ENCODE results near the gene DEXI.
A peak's percentile ranks its signal among the peaks of the same experiment; 100 is the strongest.

Gene DEXI

GRCh38 chr16:10920726-10921427 is 21.4 kb downstream of the DEXI start:
- Histone ChIP-seq H3K36me3 (ENCODE audit: control insufficient read depth, low read depth, low read length) (no peaks in the 10 kb centered on the region), H3K27ac (ENCODE audit: low read length) (no peak overlapping the region)

DNA sequence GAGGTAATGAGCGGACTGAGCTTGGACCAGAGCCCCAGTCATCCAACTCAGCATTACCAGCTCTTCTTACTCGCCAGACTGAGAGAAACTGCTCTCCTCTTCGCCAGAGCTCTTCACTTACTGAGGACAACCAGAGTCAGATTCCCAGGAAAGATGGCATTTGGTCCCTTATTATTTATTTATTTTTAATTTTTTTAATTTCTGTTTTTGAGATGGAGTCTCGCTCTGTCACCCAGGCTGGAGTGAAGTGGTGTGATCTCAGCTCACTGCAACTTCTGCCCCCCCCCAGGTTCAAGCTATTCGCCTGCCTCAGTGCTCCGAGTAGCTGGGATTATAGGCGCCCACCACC is 23.3 kb downstream of the DEXI start:
- Histone ChIP-seq H3K9ac (ENCODE audit: low read length) (no peak overlapping the region), H3K27ac (ENCODE audit: low read length) (no peak overlapping the region), H3K4me3 (ENCODE audit: low read length) (no peak overlapping the region), H3K4me1 (ENCODE audit: control insufficient read depth, low read depth, low read length) (no peaks in the 10 kb centered on the region), H3K9me3 (ENCODE audit: control insufficient read depth, low read depth, low read length) (no peaks in the 10 kb centered on the region), H3K27me3 (ENCODE audit: control insufficient read depth, insufficient read depth, low read length) (no peaks in the 10 kb centered on the region), H3K36me3 (ENCODE audit: control insufficient read depth, low read depth, low read length) (no peaks in the 10 kb centered on the region)

More at GRCh38 chr16:10920726-10921427, 21.4 kb downstream of the DEXI start:
- Histone ChIP-seq H3K4me3 (ENCODE audit: low read length) (no peak overlapping the region), H3K27me3 (ENCODE audit: control insufficient read depth, insufficient read depth, low read length) (no peaks in the 10 kb centered on the region), H3K9me3 (ENCODE audit: control insufficient read depth, low read depth, low read length) (no peaks in the 10 kb centered on the region), H3K9ac (ENCODE audit: low read length) (no peak overlapping the region), H3K4me1 (ENCODE audit: control insufficient read depth, low read depth, low read length) (no peaks in the 10 kb centered on the region)

DNA sequence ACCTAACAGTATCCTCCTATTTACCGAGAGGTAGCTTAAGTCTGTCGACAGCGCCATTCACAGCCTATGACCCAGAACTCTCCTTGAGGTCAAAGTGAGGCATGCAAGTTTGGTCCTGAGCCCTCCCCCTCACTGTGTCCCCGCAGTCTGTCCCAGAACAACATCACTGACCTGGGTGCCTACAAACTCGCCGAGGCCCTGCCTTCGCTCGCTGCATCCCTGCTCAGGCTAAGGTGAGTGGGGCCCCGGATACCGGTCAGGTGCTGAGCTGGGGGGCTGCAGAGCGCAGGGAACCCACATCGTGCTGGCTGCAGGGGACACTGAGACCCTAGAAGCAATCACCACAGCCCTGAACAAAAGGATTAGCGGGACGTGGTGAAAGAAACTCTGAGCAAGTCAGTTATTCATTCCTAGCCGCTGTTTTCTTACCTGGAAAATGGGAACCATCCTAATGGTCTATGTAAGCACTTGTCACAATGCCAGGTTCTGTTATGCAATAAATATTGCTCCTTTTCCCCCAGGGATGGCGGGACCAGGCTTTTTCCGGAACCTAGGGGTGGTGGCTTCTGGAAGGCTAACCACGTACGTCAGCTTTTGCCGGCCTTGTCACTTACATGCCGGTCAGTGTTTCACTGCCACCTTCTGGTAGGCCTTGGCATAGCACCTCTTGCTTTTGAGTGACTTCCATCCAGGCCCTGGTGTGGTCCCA is 23.8 kb downstream of the DEXI start:
- H3K4me1 ChIP-seq (ENCODE audit: control insufficient read depth, low read depth, low read length): no peaks in the 10 kb centered on the region
- no peak overlapping the region for H3K27ac ChIP-seq (ENCODE audit: low read length)
- H3K9ac ChIP-seq (ENCODE audit: low read length): no peak overlapping the region
- peak overlapping the region; percentile 7 for H3K4me3 ChIP-seq (ENCODE audit: low read length)
- H3K36me3 ChIP-seq (ENCODE audit: control insufficient read depth, low read depth, low read length): no peaks in the 10 kb centered on the region
- no peaks in the 10 kb centered on the region for H3K9me3 ChIP-seq (ENCODE audit: control insufficient read depth, low read depth, low read length)
- H3K27me3 ChIP-seq (ENCODE audit: control insufficient read depth, insufficient read depth, low read length): no peaks in the 10 kb centered on the region

- no peak overlapping the region for H3K9ac ChIP-seq (ENCODE audit: low read length)
- H3K27me3 ChIP-seq (ENCODE audit: control insufficient read depth, insufficient read depth, low read length): no peaks in the 10 kb centered on the region
- no peaks in the 10 kb centered on the region for H3K9me3 ChIP-seq (ENCODE audit: control insufficient read depth, low read depth, low read length)
- H3K4me1 ChIP-seq (ENCODE audit: control insufficient read depth, low read depth, low read length): no peaks in the 10 kb centered on the region
- no peak overlapping the region for H3K4me3 ChIP-seq (ENCODE audit: low read length)
- no peak overlapping the region for H3K27ac ChIP-seq (ENCODE audit: low read length)
- H3K36me3 ChIP-seq (ENCODE audit: control insufficient read depth, low read depth, low read length): no peaks in the 10 kb centered on the region
These were observed 25.7 kb downstream of the DEXI start for GRCh38 chr16:10916534-10916933.

GRCh38 chr16:10911267-10911666 is 31.0 kb downstream of the DEXI start:
- Histone ChIP-seq H3K9me3 (ENCODE audit: control insufficient read depth, low read depth, low read length) (no peaks in the 10 kb centered on the region), H3K9ac (ENCODE audit: low read length) (no peak overlapping the region), H3K4me1 (ENCODE audit: control insufficient read depth, low read depth, low read length) (no peaks in the 10 kb centered on the region), H3K27ac (ENCODE audit: low read length) (no peak overlapping the region), H3K4me3 (ENCODE audit: low read length) (no peak overlapping the region), H3K36me3 (ENCODE audit: control insufficient read depth, low read depth, low read length) (no peaks in the 10 kb centered on the region), H3K27me3 (ENCODE audit: control insufficient read depth, insufficient read depth, low read length) (no peaks in the 10 kb centered on the region)

- no peak overlapping the region for H3K4me3 ChIP-seq (ENCODE audit: low read length)
- H3K9ac ChIP-seq (ENCODE audit: low read length): no peak overlapping the region
- no peaks in the 10 kb centered on the region for H3K36me3 ChIP-seq (ENCODE audit: control insufficient read depth, low read depth, low read length)
- H3K27ac ChIP-seq (ENCODE audit: low read length): no peak overlapping the region
- no peaks in the 10 kb centered on the region for H3K9me3 ChIP-seq (ENCODE audit: control insufficient read depth, low read depth, low read length)
- no peaks in the 10 kb centered on the region for H3K27me3 ChIP-seq (ENCODE audit: control insufficient read depth, insufficient read depth, low read length)
- H3K4me1 ChIP-seq (ENCODE audit: control insufficient read depth, low read depth, low read length): no peaks in the 10 kb centered on the region
These were observed 34.6 kb downstream of the DEXI start for GRCh38 chr16:10907757-10908045.

GRCh38 chr16:10906914-10907756 is 35.1 kb downstream of the DEXI start:
- Histone ChIP-seq H3K9ac (ENCODE audit: low read length) (no peak overlapping the region), H3K36me3 (ENCODE audit: control insufficient read depth, low read depth, low read length) (no peaks in the 10 kb centered on the region), H3K4me3 (ENCODE audit: low read length) (no peak overlapping the region)

DNA sequence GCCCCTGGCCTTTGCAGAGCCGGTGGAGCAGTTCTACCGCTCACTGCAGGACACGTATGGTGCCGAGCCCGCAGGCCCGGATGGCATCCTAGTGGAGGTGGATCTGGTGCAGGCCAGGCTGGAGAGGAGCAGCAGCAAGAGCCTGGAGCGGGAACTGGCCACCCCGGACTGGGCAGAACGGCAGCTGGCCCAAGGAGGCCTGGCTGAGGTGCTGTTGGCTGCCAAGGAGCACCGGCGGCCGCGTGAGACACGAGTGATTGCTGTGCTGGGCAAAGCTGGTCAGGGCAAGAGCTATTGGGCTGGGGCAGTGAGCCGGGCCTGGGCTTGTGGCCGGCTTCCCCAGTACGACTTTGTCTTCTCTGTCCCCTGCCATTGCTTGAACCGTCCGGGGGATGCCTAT is 35.8 kb downstream of the DEXI start:
- H3K27ac ChIP-seq (ENCODE audit: low read length): no peak overlapping the region
- H3K4me1 ChIP-seq (ENCODE audit: control insufficient read depth, low read depth, low read length): no peaks in the 10 kb centered on the region
- no peaks in the 10 kb centered on the region for H3K9me3 ChIP-seq (ENCODE audit: control insufficient read depth, low read depth, low read length)
- H3K36me3 ChIP-seq (ENCODE audit: control insufficient read depth, low read depth, low read length): no peaks in the 10 kb centered on the region
- H3K27me3 ChIP-seq (ENCODE audit: control insufficient read depth, insufficient read depth, low read length): no peaks in the 10 kb centered on the region
- H3K9ac ChIP-seq (ENCODE audit: low read length): no peak overlapping the region
- H3K4me3 ChIP-seq (ENCODE audit: low read length): no peak overlapping the region

More at GRCh38 chr16:10906914-10907756, 35.1 kb downstream of the DEXI start:
- no peaks in the 10 kb centered on the region for H3K27me3 ChIP-seq (ENCODE audit: control insufficient read depth, insufficient read depth, low read length)
- no peaks in the 10 kb centered on the region for H3K9me3 ChIP-seq (ENCODE audit: control insufficient read depth, low read depth, low read length)
- H3K27ac ChIP-seq (ENCODE audit: low read length): no peak overlapping the region
- no peaks in the 10 kb centered on the region for H3K4me1 ChIP-seq (ENCODE audit: control insufficient read depth, low read depth, low read length)

DNA sequence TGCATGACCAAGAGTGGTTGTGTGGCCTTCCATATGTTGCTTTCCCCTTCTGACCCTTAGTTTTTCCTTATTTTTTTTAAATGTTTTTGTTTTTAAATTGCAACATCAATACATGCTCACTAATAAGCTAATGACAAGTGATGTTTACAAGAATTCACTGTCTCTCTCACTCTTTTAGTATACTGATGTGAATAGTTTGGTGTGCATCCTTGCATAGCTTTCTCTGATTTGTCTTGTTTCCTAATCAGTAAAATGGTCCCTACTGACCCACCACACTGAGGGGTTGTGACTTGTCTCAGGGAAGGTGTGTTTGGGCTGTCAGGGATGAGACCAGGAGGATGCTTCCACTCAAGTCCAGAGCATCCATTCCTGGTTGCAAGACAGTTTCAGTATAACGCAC is 39.3 kb downstream of the DEXI start:
- no peaks in the 10 kb centered on the region for H3K9me3 ChIP-seq (ENCODE audit: control insufficient read depth, low read depth, low read length)
- no peak overlapping the region for H3K27ac ChIP-seq (ENCODE audit: low read length)
- no peaks in the 10 kb centered on the region for H3K4me1 ChIP-seq (ENCODE audit: control insufficient read depth, low read depth, low read length)
- H3K36me3 ChIP-seq (ENCODE audit: control insufficient read depth, low read depth, low read length): no peaks in the 10 kb centered on the region
- H3K9ac ChIP-seq (ENCODE audit: low read length): no peak overlapping the region
- H3K4me3 ChIP-seq (ENCODE audit: low read length): no peak overlapping the region
- no peaks in the 10 kb centered on the region for H3K27me3 ChIP-seq (ENCODE audit: control insufficient read depth, insufficient read depth, low read length)

DNA sequence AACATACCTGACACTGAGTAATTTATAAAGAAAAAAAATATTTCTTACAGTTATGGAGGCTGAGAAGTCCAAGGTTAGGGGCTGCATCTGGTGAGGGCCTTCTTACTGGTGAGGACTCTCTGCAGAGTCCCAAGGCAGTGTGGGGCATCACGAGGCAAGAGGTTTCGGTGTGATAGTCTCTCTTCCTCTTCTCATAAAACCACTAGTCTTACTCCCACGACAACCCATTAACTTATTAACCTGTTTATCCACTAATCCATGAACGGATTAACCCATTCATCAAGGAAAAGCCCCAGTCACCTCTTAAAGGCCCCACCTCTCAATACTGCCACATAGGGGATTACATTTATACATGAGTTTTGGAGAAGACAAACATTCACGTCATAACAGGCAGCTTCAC is 45.1 kb downstream of the DEXI start:
- Histone ChIP-seq H3K4me3 (ENCODE audit: low read length) (no peak overlapping the region), H3K27me3 (ENCODE audit: control insufficient read depth, insufficient read depth, low read length) (no peaks in the 10 kb centered on the region), H3K27ac (ENCODE audit: low read length) (no peak overlapping the region), H3K4me1 (ENCODE audit: control insufficient read depth, low read depth, low read length) (peaks cover 4% of the 10 kb centered on the region), H3K9me3 (ENCODE audit: control insufficient read depth, low read depth, low read length) (no peaks in the 10 kb centered on the region), H3K9ac (ENCODE audit: low read length) (no peak overlapping the region), H3K36me3 (ENCODE audit: control insufficient read depth, low read depth, low read length) (no peaks in the 10 kb centered on the region)

GRCh38 chr16:10896723-10897122 is 45.5 kb downstream of the DEXI start:
- Histone ChIP-seq H3K36me3 (ENCODE audit: control insufficient read depth, low read depth, low read length) (no peaks in the 10 kb centered on the region), H3K9me3 (ENCODE audit: control insufficient read depth, low read depth, low read length) (no peaks in the 10 kb centered on the region), H3K27me3 (ENCODE audit: control insufficient read depth, insufficient read depth, low read length) (no peaks in the 10 kb centered on the region), H3K9ac (ENCODE audit: low read length) (no peak overlapping the region), H3K4me3 (ENCODE audit: low read length) (no peak overlapping the region), H3K27ac (ENCODE audit: low read length) (no peak overlapping the region), H3K4me1 (ENCODE audit: control insufficient read depth, low read depth, low read length) (peaks cover 4% of the 10 kb centered on the region)

Data from iPS-18a (cell line).